GM21528 (cell line): ENCODE results near the gene ACSS1.

Experiments
- ATAC-seq: cut with Tn5 transposase; IDR thresholded peaks from one replicate; pipeline ENCODE4 v1.9.1; 2021; ENCODE audit warnings: mild to moderate bottlenecking, moderate library complexity; ENCODE audit not compliant: unreplicated experiment, low FRiP score

The ACSS1 gene

GRCh38 chr20:24981282-24981681 is 76.7 kb downstream of the ACSS1 start:
- ATAC-seq = no peak

GRCh38 chr20:24980291-24981053 is 77.5 kb downstream of the ACSS1 start:
- ATAC-seq = no peak

GRCh38 chr20:24979036-24979960 is 78.6 kb downstream of the ACSS1 start:
- no peak for ATAC-seq

- no peak for ATAC-seq
Observed at GRCh38 chr20:24978513-24978912, 79.4 kb downstream of the ACSS1 start.

- ATAC-seq = no peak
Observed at GRCh38 chr20:24977797-24978196, 80.1 kb downstream of the ACSS1 start.

- no peak for ATAC-seq
Observed at GRCh38 chr20:24977336-24977735, 80.6 kb downstream of the ACSS1 start.

GRCh38 chr20:24972341-24972740 is 85.6 kb downstream of the ACSS1 start:
- ATAC-seq = no peak

GRCh38 chr20:24971376-24972101 is 86.4 kb downstream of the ACSS1 start:
- ATAC-seq = no peak

GRCh38 chr20:24970754-24971153 is 87.2 kb downstream of the ACSS1 start:
- no peak for ATAC-seq

- no peak for ATAC-seq
Observed at GRCh38 chr20:24970030-24970553, 87.8 kb downstream of the ACSS1 start.

- ATAC-seq = no peak
Observed at GRCh38 chr20:24969186-24970029, 88.5 kb downstream of the ACSS1 start.

- ATAC-seq = no peak
Observed at GRCh38 chr20:24968278-24968800, 89.6 kb downstream of the ACSS1 start.

GRCh38 chr20:24966317-24967012 is 91.5 kb downstream of the ACSS1 start:
- ATAC-seq = no peak

GRCh38 chr20:24965065-24965919 is 92.6 kb downstream of the ACSS1 start:
- ATAC-seq = no peak

- ATAC-seq = no peak
Observed at GRCh38 chr20:24964506-24964840, 93.5 kb downstream of the ACSS1 start.

- no peak for ATAC-seq
Observed at GRCh38 chr20:24963672-24964505, 94.0 kb downstream of the ACSS1 start.

- no peak for ATAC-seq
Observed at GRCh38 chr20:24962510-24962909, 95.4 kb downstream of the ACSS1 start.
